Mononuclear cell (primary cell): ENCODE data around the gene BCAP29. TPM values are rescaled to one million over a fixed set of nuclear protein-coding genes. Genes with fewer than 3 reads are reported as not detected.

ENCODE experiments used
- H3K27me3 ChIP-seq: 2 replicates; pipeline ENCODE4 v1.6.0; 2011; ENCODE audit warnings: low read length, control low read depth; ENCODE audit not compliant: insufficient read depth
- H3K4me1 ChIP-seq: 2 replicates; pipeline ENCODE4 v1.5.1; 2011; ENCODE audit warnings: mild to moderate bottlenecking, low read length, control low read depth; ENCODE audit not compliant: insufficient read depth
- H3K4me3 ChIP-seq: 2 replicates; pipeline ENCODE4 v1.5.1; 2011; ENCODE audit warnings: mild to moderate bottlenecking, low read length, moderate library complexity
- H3K9me3 ChIP-seq: 2 replicates; pipeline ENCODE4 v1.5.1; 2011; ENCODE audit warnings: low read depth, mild to moderate bottlenecking, control low read depth, low read length
- total RNA-seq: library from RNA; depleted of rRNA; stranded (reverse); fragments of >200 nt; gene quantifications from one replicate; pipeline ENCODE4 v1.2.3, GENCODE V29; 2012

The BCAP29 gene
- total RNA-seq, 1 donor: 26.7 TPM

- Histone ChIP-seq H3K9me3 (no peaks in the 10 kb centered on the region), H3K4me3 (peak overlapping the region; percentile 79), H3K4me1 (peaks cover 21% of the 10 kb centered on the region), H3K27me3 (no peaks in the 10 kb centered on the region)
These were observed 15.3 kb upstream of the BCAP29 start for GRCh38 chr7:107564553-107565298.

DNA sequence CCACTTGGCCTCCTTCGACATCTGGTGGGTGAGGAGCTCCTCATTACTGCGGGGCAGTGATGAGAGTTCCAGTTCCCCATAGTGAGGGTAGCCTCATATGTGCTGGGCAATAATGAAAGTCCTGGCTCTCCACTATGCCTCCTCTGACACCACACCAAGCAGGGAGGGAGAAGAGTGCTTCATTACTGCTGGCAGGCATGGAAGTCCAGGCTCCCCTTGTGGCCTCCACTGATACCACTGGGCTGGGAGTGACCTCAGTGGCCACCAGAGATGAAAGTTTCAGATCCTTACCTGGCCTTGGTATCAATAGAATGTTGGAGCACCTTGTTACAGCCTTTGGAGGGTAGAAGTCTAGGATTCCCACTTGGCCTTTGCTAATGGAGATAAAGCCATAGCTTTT lies 9.7 kb upstream of the BCAP29 start:
- Histone ChIP-seq H3K4me3 (no peak overlapping the region), H3K9me3 (no peaks in the 10 kb centered on the region), H3K4me1 (no peaks in the 10 kb centered on the region), H3K27me3 (no peaks in the 10 kb centered on the region)

DNA sequence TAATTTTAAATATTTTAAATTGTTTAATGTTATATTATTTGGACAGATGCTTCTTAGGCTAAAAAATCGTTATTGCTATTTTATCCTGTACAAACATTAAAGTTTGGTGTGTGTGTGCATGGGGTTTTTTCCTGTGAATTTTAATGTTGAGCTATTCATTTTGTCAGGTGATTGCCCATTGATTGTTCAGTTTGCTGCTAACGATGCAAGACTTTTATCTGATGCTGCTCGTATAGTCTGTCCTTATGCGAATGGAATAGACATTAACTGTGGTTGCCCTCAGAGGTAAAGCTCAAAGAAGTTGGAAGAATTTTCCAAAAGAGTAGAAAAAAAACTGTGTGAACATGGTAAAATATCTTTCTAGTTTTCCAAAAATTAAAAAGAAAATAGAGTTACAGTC lies 6.5 kb upstream of the BCAP29 start:
- Histone ChIP-seq H3K27me3 (no peaks in the 10 kb centered on the region), H3K4me1 (no peaks in the 10 kb centered on the region), H3K4me3 (no peak overlapping the region), H3K9me3 (no peaks in the 10 kb centered on the region)

DNA sequence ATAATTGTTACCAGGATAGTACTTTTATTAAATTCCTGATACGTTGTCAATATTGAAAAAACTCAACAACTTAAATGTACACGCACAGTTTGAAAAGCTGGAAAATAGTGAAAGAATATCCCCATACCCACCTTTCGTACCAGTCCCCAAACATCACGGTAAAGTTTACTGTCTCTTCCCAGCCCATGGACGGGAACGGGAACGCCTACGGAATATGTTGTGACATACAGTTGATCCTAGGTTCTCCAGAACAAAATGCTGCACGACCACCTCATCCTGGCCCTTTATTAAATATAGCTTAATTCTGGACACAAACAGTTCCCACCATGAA lies 527 bp upstream of the BCAP29 start:
- Histone ChIP-seq H3K27me3 (no peaks in the 10 kb centered on the region), H3K9me3 (no peaks in the 10 kb centered on the region), H3K4me1 (peaks cover 3% of the 10 kb centered on the region), H3K4me3 (peak overlapping the region; percentile 75)

- Histone ChIP-seq H3K4me3 (peak overlapping the region; percentile 75), H3K27me3 (no peaks in the 10 kb centered on the region), H3K4me1 (peaks cover 3% of the 10 kb centered on the region), H3K9me3 (no peaks in the 10 kb centered on the region)
These were observed 804 bp downstream of the BCAP29 start for GRCh38 chr7:107580716-107581383.

DNA sequence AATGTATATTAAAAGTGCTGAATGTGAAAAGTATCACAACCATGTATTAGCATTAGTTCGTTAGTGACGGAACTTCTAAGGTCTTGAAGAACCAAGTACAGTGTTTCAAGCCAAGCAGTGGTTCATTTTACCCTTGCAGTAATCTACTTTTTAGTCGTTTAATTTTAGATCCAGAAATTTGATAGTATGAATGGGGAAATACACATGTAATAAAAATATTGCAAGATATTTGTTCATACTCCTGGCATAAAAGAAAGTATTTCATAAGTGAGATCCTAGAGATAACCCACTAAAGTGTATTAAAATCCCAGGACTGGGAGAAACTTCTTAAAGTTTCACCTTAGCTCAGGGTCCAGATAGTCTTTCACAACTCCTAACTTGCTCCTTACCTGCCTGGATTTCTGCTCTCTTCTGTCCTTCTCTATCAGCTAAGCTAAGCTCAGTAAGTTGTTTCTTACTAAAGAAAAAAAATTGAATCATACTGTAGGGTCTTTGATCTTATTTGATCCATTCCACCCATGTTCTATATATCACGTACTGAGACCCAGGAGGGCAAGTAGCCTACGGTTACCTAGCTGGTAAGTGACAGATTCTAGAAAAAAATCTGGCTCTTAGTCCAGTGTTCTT lies 1.5 kb downstream of the BCAP29 start:
- H3K4me1 ChIP-seq: peaks cover 3% of the 10 kb centered on the region
- H3K27me3 ChIP-seq: no peaks in the 10 kb centered on the region
- no peak overlapping the region for H3K4me3 ChIP-seq
- no peaks in the 10 kb centered on the region for H3K9me3 ChIP-seq

DNA sequence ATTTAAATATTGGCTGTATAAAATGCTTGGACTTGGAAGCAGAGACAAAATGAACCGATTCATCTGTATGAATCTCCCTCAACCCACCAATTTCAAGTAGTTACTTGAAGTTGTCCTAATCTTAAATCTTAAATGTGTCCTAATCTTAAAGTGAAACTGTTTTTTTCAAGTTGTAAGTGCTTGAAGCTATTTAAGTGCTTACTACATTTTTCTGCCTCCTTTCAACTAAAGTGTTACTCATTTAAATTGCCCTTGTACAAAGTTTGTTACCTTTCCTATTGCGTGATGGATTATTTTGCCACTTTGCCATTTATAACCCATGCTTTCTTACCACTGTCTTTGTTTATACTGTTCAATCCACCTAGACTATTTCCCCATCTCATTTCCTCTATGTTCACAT lies 2.8 kb downstream of the BCAP29 start:
- H3K9me3 ChIP-seq: no peaks in the 10 kb centered on the region
- no peak overlapping the region for H3K4me3 ChIP-seq
- H3K4me1 ChIP-seq: peaks cover 3% of the 10 kb centered on the region
- H3K27me3 ChIP-seq: no peaks in the 10 kb centered on the region

- no peaks in the 10 kb centered on the region for H3K9me3 ChIP-seq
- no peak overlapping the region for H3K4me3 ChIP-seq
- peaks cover 3% of the 10 kb centered on the region for H3K4me1 ChIP-seq
- no peaks in the 10 kb centered on the region for H3K27me3 ChIP-seq
These were observed 4.7 kb downstream of the BCAP29 start for GRCh38 chr7:107584716-107585115.

DNA sequence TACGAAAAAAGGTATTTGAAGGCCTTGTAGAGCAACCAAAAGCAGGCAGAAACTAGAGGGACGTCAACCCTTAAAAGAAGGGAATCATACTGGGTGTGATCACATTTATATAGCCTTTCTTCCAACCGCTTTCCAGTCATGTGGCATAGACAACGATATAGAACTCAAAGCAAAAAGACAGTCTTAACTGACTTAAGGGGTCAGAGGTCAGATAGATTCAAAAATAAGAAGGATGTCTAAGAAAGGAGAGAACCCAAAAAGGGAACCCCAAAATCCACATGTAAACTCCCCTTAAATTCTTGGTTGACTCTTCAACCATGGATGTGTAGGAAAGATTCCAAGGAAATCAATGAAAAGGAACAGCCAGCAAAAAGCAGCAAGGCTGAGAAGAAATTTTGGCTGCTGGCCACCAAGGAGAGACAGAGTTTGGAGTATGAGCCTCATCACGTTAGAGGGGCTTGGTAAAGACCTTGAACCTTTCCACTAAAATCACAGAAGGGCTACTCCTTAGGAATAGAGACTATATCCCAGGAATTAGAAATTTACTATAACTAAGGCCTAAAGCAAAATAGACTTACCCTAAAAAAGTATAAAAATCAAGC lies 8.6 kb downstream of the BCAP29 start:
- Histone ChIP-seq H3K9me3 (no peaks in the 10 kb centered on the region), H3K27me3 (no peaks in the 10 kb centered on the region), H3K4me1 (no peaks in the 10 kb centered on the region), H3K4me3 (no peak overlapping the region)

GRCh38 chr7:107591421-107591820 lies 11.4 kb downstream of the BCAP29 start:
- Histone ChIP-seq H3K4me3 (no peak overlapping the region), H3K9me3 (no peaks in the 10 kb centered on the region), H3K4me1 (no peaks in the 10 kb centered on the region), H3K27me3 (no peaks in the 10 kb centered on the region)

DNA sequence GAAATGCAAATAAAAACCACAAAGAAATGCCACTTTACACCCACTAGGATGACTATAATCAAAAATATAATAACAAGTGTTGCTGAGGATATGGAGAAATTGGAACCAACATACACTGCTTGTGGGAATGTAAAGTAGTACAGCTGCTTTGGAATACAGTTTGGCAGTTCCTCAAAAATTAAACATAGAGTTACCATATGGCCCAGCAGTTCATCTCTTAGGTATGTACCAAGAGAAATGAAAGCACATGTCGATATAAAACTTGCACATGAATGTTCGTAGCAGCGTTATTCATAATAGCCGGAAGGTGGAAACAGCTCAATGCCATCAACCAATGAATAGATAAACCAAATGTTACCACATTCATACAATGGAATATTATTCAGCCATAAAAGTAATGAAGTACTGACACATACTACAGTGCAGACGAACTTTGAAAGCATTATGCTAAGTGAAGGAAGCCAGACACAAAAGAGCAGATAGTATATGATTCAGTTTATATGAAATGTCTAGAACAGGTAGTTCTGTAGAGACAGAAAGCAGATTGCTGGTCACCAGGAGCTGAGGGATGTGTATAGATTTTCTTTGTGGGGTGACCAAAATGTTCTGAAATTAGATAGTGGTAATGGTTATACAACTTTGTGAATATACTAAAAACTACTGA lies 12.4 kb downstream of the BCAP29 start:
- no peak overlapping the region for H3K4me3 ChIP-seq
- H3K9me3 ChIP-seq: no peaks in the 10 kb centered on the region
- H3K4me1 ChIP-seq: no peaks in the 10 kb centered on the region
- no peaks in the 10 kb centered on the region for H3K27me3 ChIP-seq

DNA sequence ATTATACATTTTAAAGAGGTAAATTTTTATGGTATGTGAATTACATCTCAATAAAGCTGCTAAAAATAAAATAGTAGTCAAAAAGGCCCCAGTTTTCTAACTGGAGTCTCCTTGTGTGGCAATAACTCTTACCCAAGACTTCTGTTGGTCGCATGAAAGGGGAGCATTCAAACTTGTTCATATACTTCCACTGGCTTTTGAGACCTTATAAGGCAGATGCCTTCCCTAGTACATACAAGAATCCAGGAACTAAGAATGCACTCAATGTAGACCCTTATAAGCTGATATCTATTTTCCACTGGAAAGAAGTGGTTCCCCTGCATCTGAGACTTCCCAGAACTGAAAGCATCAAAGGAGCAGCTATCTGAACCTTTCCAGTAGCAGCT lies 13.0 kb downstream of the BCAP29 start:
- no peaks in the 10 kb centered on the region for H3K27me3 ChIP-seq
- no peak overlapping the region for H3K4me3 ChIP-seq
- H3K9me3 ChIP-seq: no peaks in the 10 kb centered on the region
- H3K4me1 ChIP-seq: no peaks in the 10 kb centered on the region

DNA sequence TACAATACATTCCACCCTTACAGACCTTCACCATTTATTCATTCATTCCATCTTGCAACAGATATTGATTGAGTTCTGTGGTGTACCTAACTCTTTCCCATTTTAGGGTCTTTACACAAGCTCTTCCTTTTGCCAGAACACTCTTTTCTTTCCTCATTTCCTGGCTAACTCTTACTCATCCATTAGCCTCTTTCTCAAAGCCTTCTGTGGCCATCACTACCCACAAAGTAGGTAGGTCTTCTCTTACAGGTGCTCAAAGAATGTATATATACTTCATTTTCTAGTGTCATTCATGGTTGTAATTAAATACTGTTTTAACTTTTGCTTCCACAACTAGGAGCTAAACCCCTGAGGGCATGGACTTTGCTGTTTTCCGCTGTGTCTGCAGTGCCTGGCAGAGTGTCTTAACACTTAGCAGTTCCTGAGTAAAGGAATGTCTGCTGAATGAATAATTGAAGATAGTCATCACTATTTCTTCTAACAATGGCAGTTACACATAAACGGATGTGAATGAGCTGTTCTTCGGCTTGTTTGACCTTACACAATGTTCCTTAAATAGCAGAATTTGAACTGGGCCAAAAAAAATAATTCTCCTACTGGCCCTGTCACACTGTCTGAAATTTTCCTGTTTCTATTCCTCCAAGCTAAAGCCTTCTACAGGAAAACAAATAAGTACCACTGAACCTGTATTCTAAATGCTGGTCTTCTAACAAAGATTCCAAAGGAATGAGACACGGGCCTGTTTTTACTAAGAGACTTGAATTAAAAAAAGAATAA lies 15.1 kb downstream of the BCAP29 start:
- Histone ChIP-seq H3K4me3 (no peak overlapping the region), H3K27me3 (no peaks in the 10 kb centered on the region), H3K9me3 (no peaks in the 10 kb centered on the region), H3K4me1 (no peaks in the 10 kb centered on the region)

GRCh38 chr7:107596881-107597581 lies 17.0 kb downstream of the BCAP29 start:
- H3K4me1 ChIP-seq: no peaks in the 10 kb centered on the region
- H3K9me3 ChIP-seq: no peaks in the 10 kb centered on the region
- H3K27me3 ChIP-seq: no peaks in the 10 kb centered on the region
- no peak overlapping the region for H3K4me3 ChIP-seq
